Activated T-helper 1 cell treated with anti-CD3 and anti-CD28 coated beads, Interleukin-12 subunit alpha, Interleukin-12 subunit beta, Interleukin-2, Interleukin-4 antibody, amounts not matched to agents 30 ng/mL and 10 ng/mL and 1 ng/mL, durations not matched to agents 14 hours and 24 hours and 36 hours (primary cell): ENCODE data around the gene TTC19. TPM values are rescaled to one million over a fixed set of nuclear protein-coding genes. Genes with fewer than 3 reads are reported as not detected.

Experiments
- DNase-seq: peaks from one replicate; pipeline ENCODE4 v3.0.0; 2021; ENCODE audit warnings: low spot score
- H3K27ac Mint-ChIP-seq: one replicate; pipeline ENCODE4 v1.8.0; 2021; ENCODE audit warnings: mild to moderate bottlenecking, mixed read lengths
- H3K27me3 Mint-ChIP-seq: one replicate; pipeline ENCODE4 v1.8.0; 2022; ENCODE audit warnings: mild to moderate bottlenecking, moderate library complexity, mixed read lengths; ENCODE audit not compliant: insufficient read depth
- H3K36me3 Mint-ChIP-seq: one replicate; pipeline ENCODE4 v1.8.0; 2021; ENCODE audit warnings: low read depth, mixed read lengths
- H3K4me1 Mint-ChIP-seq: one replicate; pipeline ENCODE4 v1.8.0; 2021; ENCODE audit warnings: low read depth, mixed read lengths
- H3K4me3 Mint-ChIP-seq: one replicate; pipeline ENCODE4 v1.8.0; 2021; ENCODE audit warnings: mild to moderate bottlenecking, moderate library complexity, mixed read lengths
- H3K9me3 Mint-ChIP-seq: one replicate; pipeline ENCODE4 v1.8.0; 2021; ENCODE audit warnings: mixed read lengths
- intact Hi-C: fragments of 100-400 bp; cut with micrococcal nuclease; formaldehyde crosslinking; loops from one replicate; pipeline ENCODE4 v1.15.1; 2024
- total RNA-seq: library from RNA; stranded (reverse); gene quantifications from 2 replicates; pipeline ENCODE4 v1.2.3, GENCODE V29; 2022

TTC19 gene
- total RNA-seq, 1 donor from 2014 or later: 40.3 TPM

- H3K36me3 Mint-ChIP-seq: peaks cover 57% of the 10 kb centered on the region
- H3K4me1 Mint-ChIP-seq: peaks cover 49% of the 10 kb centered on the region
- no peak for DNase-seq
- no peak overlapping the region for H3K4me3 Mint-ChIP-seq
- H3K9me3 Mint-ChIP-seq: no peaks in the 10 kb centered on the region
- no peaks in the 10 kb centered on the region for H3K27me3 Mint-ChIP-seq
- H3K27ac Mint-ChIP-seq: no peak overlapping the region
- intact Hi-C loops: loop anchor here (10.0 kb wide), 1 partner anchor 391 kb away; the partner anchor contains the start of gene TRPV2
Observed at GRCh38 chr17:16023881-16024280, 24.3 kb downstream of the TTC19 start.

- no peaks in the 10 kb centered on the region for H3K9me3 Mint-ChIP-seq
- DNase-seq: no peak
- no peaks in the 10 kb centered on the region for H3K27me3 Mint-ChIP-seq
- peaks cover 48% of the 10 kb centered on the region for H3K4me1 Mint-ChIP-seq
- H3K27ac Mint-ChIP-seq: no peak overlapping the region
- intact Hi-C loops: loop anchor here (10.0 kb wide), 1 partner anchor 390 kb away; the partner anchor contains the start of gene TRPV2
- peaks cover 61% of the 10 kb centered on the region for H3K36me3 Mint-ChIP-seq
- H3K4me3 Mint-ChIP-seq: no peak overlapping the region
Observed at GRCh38 chr17:16025202-16025601, 25.6 kb downstream of the TTC19 start.

GRCh38 chr17:16026895-16027294 is 27.3 kb downstream of the TTC19 start:
- Mint-ChIP-seq H3K4me3 (peak overlapping the region; percentile 68), H3K36me3 (peaks cover 65% of the 10 kb centered on the region), H3K4me1 (peaks cover 38% of the 10 kb centered on the region), H3K9me3 (no peaks in the 10 kb centered on the region), H3K27ac (peak overlapping the region; percentile 91), H3K27me3 (no peaks in the 10 kb centered on the region)
- intact Hi-C loops: loop anchor here (1.0 to 10.0 kb wide), 3 partner anchors 20 to 388 kb away; partner anchors contain the start of gene TRPV2
- DNase-seq: no peak

GRCh38 chr17:16027708-16028584 is 28.3 kb downstream of the TTC19 start:
- H3K4me1 Mint-ChIP-seq: peaks cover 33% of the 10 kb centered on the region
- peak; percentile 33 for DNase-seq
- intact Hi-C loops: loop anchor here (1.0 to 10.0 kb wide), 7 partner anchors 21 to 411 kb away; partner anchors contain the start of genes NCOR1, TRPV2, TTC19 and ZSWIM7
- H3K27me3 Mint-ChIP-seq: no peaks in the 10 kb centered on the region
- H3K4me3 Mint-ChIP-seq: peak overlapping the region; percentile 68
- H3K9me3 Mint-ChIP-seq: no peaks in the 10 kb centered on the region
- H3K27ac Mint-ChIP-seq: peak overlapping the region; percentile 91
- peaks cover 68% of the 10 kb centered on the region for H3K36me3 Mint-ChIP-seq

GRCh38 chr17:16033729-16034349 is 34.2 kb downstream of the TTC19 start:
- peaks cover 68% of the 10 kb centered on the region for H3K36me3 Mint-ChIP-seq
- no peaks in the 10 kb centered on the region for H3K9me3 Mint-ChIP-seq
- no peak overlapping the region for H3K27ac Mint-ChIP-seq
- intact Hi-C loops: no loop called here
- H3K4me3 Mint-ChIP-seq: no peak overlapping the region
- H3K27me3 Mint-ChIP-seq: no peaks in the 10 kb centered on the region
- DNase-seq: no peak
- H3K4me1 Mint-ChIP-seq: peaks cover 21% of the 10 kb centered on the region

GRCh38 chr17:16036261-16036660 is 36.6 kb downstream of the TTC19 start:
- intact Hi-C loops: no loop called here
- no peak overlapping the region for H3K27ac Mint-ChIP-seq
- H3K36me3 Mint-ChIP-seq: peaks cover 58% of the 10 kb centered on the region
- H3K9me3 Mint-ChIP-seq: no peaks in the 10 kb centered on the region
- no peaks in the 10 kb centered on the region for H3K27me3 Mint-ChIP-seq
- no peak overlapping the region for H3K4me3 Mint-ChIP-seq
- DNase-seq: no peak
- peaks cover 19% of the 10 kb centered on the region for H3K4me1 Mint-ChIP-seq

GRCh38 chr17:16037636-16038035 is 38.0 kb downstream of the TTC19 start:
- H3K9me3 Mint-ChIP-seq: no peaks in the 10 kb centered on the region
- intact Hi-C loops: no loop called here
- DNase-seq: no peak
- no peak overlapping the region for H3K27ac Mint-ChIP-seq
- peaks cover 50% of the 10 kb centered on the region for H3K36me3 Mint-ChIP-seq
- H3K4me3 Mint-ChIP-seq: no peak overlapping the region
- H3K27me3 Mint-ChIP-seq: no peaks in the 10 kb centered on the region
- H3K4me1 Mint-ChIP-seq: peaks cover 19% of the 10 kb centered on the region

GRCh38 chr17:16040710-16041251 is 41.2 kb downstream of the TTC19 start:
- intact Hi-C loops: no loop called here
- no peak overlapping the region for H3K4me3 Mint-ChIP-seq
- H3K36me3 Mint-ChIP-seq: peaks cover 48% of the 10 kb centered on the region
- no peaks in the 10 kb centered on the region for H3K9me3 Mint-ChIP-seq
- H3K27ac Mint-ChIP-seq: no peak overlapping the region
- peaks cover 13% of the 10 kb centered on the region for H3K4me1 Mint-ChIP-seq
- no peaks in the 10 kb centered on the region for H3K27me3 Mint-ChIP-seq
- no peak for DNase-seq

GRCh38 chr17:16044487-16044886 is 44.9 kb downstream of the TTC19 start:
- DNase-seq: no peak
- intact Hi-C loops: no loop called here
- peaks cover 43% of the 10 kb centered on the region for H3K36me3 Mint-ChIP-seq
- no peak overlapping the region for H3K4me3 Mint-ChIP-seq
- no peaks in the 10 kb centered on the region for H3K27me3 Mint-ChIP-seq
- H3K4me1 Mint-ChIP-seq: peaks cover 17% of the 10 kb centered on the region
- no peak overlapping the region for H3K27ac Mint-ChIP-seq
- no peaks in the 10 kb centered on the region for H3K9me3 Mint-ChIP-seq

- peak overlapping the region; percentile 23 for H3K27ac Mint-ChIP-seq
- no peak for DNase-seq
- no peaks in the 10 kb centered on the region for H3K9me3 Mint-ChIP-seq
- no peak overlapping the region for H3K4me3 Mint-ChIP-seq
- intact Hi-C loops: no loop called here
- no peaks in the 10 kb centered on the region for H3K27me3 Mint-ChIP-seq
- H3K4me1 Mint-ChIP-seq: peaks cover 17% of the 10 kb centered on the region
- peaks cover 43% of the 10 kb centered on the region for H3K36me3 Mint-ChIP-seq
Observed at GRCh38 chr17:16046966-16047365, 47.3 kb downstream of the TTC19 start.

GRCh38 chr17:16048811-16049449 is 49.3 kb downstream of the TTC19 start:
- H3K27me3 Mint-ChIP-seq: no peaks in the 10 kb centered on the region
- H3K36me3 Mint-ChIP-seq: peaks cover 47% of the 10 kb centered on the region
- intact Hi-C loops: no loop called here
- H3K4me3 Mint-ChIP-seq: no peak overlapping the region
- no peak for DNase-seq
- peaks cover 17% of the 10 kb centered on the region for H3K4me1 Mint-ChIP-seq
- no peaks in the 10 kb centered on the region for H3K9me3 Mint-ChIP-seq
- no peak overlapping the region for H3K27ac Mint-ChIP-seq

- H3K36me3 Mint-ChIP-seq: peaks cover 52% of the 10 kb centered on the region
- intact Hi-C loops: no loop called here
- H3K27me3 Mint-ChIP-seq: no peaks in the 10 kb centered on the region
- no peak overlapping the region for H3K27ac Mint-ChIP-seq
- H3K9me3 Mint-ChIP-seq: no peaks in the 10 kb centered on the region
- peaks cover 17% of the 10 kb centered on the region for H3K4me1 Mint-ChIP-seq
- no peak overlapping the region for H3K4me3 Mint-ChIP-seq
- DNase-seq: no peak
Observed at GRCh38 chr17:16050844-16051243, 51.2 kb downstream of the TTC19 start.
